SIG-M5 treated with dmso at 0.1 percent for 504 hours (cell line): ENCODE measurements around the gene CARD8.
"Not testable (repeated sequence)": the region's sequence is repeated elsewhere in the genome, so short reads cannot be mapped to it uniquely, and the experiment has no call there.

Source experiments
- DNase-seq: peaks from one replicate; lab custom pipeline; 2025; ENCODE audit not compliant: unreplicated experiment; lab: John Stamatoyannopoulos, UW

The CARD8 gene

DNA sequence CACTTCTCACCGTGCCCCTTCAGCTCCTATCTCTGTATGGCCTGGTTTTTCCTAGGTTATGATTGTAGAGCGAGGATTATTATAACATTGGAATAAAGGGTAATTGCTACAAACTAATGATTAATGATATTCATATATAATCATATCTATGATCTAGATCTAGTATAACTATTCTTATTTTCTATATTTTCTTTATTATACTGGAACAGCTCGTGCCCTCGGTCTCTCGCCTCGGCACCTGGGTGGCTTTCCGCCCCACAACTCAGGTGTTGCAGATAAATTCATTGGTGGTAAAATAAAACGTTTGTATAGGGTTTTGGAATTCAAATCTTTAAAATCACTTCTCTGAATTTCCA is 4.6 kb upstream of the CARD8 start:
- DNase-seq: not testable (repeated sequence)

DNA sequence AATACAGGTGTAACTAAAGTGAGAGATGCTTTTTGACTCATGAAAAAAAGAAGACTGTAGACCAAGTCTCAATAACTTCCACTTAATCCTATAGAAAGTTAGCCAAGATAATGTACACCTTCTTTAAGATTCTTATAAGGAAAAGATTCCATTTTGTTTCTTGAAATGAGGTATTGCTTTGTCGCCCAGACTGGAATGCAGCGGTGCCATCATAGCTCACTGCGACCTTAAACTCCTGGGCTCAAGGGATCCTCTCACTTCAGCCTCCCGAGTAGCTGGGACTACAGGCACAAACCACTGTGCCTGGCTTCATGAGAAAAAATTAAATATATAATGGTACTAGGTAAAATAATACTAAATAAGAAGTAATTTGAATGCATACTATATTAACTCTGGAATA is 3.3 kb upstream of the CARD8 start:
- not testable (repeated sequence) for DNase-seq

- DNase-seq: peak; percentile 31
Measured at GRCh38 chr19:48258350-48258749, 2.6 kb upstream of the CARD8 start.

DNA sequence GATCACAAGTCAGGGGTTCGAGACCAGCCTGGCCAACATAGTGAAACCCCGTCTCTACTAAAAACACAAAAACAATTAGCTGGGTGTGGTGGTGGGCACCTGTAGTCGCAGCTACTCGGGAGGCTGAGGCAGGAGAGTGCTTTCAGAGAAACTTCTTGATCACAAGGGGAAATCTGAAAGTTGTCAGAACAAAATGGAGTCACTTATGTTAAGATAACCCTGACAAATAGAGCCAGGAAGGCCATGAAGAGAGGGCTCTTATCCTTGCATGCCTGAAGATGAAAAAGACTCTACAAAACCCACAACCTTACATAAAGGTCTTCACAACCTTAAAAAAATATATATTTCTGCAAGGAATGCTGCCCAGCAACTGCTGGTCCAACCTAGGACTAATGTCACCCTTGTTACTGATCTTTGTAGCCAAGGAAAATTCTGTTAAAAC is 1.2 kb downstream of the CARD8 start:
- no peak for DNase-seq

DNA sequence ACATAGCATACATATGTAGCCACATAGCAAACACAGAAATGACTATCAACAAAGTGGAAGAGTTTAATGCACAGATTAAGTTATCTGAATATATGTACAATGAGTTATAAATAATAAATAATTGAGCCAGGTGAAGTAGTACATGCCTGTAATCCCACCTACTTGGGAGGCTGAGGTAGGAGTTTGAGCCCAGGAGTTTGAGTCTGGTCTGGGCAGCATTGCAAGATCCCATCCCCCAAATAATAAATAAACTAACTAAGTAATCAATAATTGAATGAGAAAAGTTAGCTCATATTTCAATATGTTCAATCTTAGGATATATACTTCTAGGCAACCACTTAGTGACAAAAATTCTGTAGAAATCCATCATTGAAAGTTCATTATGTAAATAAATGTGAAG is 1.7 kb downstream of the CARD8 start:
- DNase-seq: no peak

GRCh38 chr19:48252609-48253008 is 3.1 kb downstream of the CARD8 start:
- no peak for DNase-seq

DNA sequence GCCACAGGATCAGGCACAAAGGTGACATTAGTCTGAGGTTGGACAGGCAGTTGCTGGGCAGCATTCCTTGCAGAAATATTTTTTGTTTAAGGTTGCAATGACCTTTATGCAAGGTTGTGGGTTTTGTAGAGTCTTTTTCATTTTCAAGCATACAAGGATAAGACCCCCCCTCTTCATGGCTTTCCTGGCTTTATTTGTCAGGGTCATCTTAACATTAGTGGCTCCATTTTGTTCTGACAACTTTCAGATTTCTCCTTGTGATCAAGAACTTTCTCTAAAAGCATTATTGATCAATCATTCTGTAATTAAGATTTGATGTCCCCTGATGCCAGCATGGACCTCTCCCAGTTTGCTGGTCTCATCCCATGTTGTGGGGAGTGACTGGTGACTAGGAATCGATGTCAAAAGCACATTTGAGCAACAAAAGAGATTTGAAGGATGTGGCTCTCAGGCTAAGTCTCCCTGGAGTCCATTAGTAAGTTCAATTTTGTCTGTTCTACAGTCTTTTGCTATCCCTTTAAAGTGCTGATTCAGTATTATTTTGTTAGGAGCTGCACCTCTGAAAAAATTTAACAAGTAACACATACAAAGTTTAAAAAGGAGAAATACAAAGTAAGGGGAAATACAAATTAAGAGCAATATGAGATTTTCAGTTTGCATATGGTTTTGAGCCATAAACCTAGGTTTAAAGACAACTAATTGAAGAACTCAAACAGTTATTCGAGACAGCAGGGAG is 5.3 kb downstream of the CARD8 start:
- DNase-seq: no peak

- peak; percentile 92 for DNase-seq
Measured at GRCh38 chr19:48249502-48250014, 6.2 kb downstream of the CARD8 start.

GRCh38 chr19:48248081-48248833 is 7.5 kb downstream of the CARD8 start:
- DNase-seq: peak; percentile 17

- no peak for DNase-seq
Measured at GRCh38 chr19:48247212-48247611, 8.5 kb downstream of the CARD8 start.

DNA sequence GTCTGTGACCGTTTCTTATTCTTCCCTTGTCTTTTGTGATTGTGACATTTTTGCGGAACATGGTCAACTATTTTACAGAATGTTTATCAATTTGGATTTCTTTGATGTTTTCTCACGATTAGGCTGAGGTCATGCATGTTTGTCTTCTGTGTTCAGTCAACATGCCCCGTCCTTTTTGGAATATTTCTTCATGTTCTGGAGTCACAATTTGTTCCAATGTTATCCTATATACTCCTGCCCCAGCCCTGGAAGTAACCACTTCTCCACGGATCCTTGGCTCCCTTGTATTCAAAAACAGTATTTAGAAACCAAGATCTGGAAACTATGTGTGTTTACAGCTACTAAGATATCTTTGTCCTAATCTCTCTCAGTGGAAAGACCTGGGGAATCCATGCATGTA is 9.6 kb downstream of the CARD8 start:
- no peak for DNase-seq

DNA sequence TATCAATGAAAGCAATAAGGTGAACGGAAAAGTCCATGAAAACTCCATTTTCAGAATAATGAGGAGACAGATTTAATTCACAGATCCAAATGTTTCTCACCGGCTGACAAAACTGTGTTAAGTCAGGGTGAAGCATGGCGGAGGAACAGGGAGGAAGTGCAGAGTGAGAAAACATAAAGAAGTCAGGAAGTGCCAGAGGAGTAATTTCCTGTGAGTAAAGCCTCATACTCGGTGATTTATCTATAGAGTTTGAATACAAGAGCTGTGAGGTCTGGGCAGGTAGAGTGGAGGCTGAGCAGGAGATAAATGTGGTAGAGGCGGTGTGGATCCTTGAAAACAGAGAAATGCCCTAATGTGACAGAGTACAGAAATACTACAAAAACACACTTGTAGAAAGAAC is 11.4 kb downstream of the CARD8 start:
- no peak for DNase-seq

DNA sequence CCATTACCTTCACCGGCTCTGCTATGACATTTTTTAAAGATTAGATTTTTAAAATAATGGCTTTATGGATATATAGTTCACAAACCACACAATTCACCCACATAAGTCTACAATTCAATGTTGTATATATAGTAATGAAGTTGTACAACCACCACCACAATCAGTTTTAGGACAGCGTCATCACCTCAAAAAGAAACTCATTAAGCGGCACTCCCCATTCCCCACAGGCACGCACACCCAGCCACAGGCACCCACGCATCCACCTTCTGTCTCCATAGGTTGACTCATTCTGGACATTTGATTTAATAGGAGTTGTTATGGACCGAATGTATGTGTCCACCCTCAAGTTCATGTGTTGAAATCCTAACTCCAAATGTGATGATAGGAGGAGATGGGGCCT is 13.9 kb downstream of the CARD8 start:
- DNase-seq: not testable (repeated sequence)

DNA sequence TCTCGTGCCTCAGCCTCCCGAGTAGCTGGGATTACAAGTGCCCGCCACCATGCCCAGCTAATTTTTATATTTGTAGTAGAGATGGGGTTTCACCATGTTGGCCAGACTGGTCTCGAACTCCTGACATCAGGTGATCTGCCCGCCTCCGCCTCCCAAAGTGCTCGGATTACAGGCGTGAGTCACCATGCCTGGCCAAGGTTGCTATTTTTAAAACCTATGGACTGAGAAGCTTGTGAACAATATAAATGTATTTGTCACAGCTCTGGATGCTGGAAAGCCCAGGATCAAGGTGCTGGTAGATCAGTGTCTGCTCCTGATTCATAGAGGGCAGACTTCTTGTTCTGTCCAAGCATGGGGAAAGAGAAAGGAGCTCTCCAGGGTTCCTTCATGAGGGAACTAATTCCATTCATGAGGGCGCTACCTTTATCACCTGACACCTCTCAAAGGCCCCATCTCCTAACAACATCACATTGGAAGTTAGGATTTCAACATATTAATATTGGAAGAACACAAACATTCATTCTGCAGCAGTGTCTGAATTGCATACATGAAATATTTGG is 16.1 kb downstream of the CARD8 start:
- DNase-seq: no peak

- no peak for DNase-seq
Measured at GRCh38 chr19:48239120-48239519, 16.6 kb downstream of the CARD8 start.

DNA sequence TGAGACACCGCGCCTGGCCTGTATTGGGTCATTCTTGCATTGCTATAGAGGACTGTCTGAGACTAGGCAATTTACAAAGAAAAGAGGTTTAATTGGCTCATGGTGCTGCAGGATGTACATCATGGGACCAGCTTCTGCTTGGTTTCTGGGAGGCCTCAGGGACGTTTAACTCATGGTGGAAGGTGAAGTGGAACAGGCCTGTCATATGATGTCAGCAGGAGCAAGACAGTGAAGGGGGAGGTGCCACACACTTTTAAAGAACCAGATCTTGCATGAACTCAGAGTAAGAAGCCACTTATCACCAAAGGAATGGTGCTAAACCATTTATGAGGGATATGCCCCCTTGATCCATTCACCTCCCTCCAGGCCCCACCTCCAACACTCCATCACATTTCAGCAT is 18.7 kb downstream of the CARD8 start:
- no peak for DNase-seq

DNA sequence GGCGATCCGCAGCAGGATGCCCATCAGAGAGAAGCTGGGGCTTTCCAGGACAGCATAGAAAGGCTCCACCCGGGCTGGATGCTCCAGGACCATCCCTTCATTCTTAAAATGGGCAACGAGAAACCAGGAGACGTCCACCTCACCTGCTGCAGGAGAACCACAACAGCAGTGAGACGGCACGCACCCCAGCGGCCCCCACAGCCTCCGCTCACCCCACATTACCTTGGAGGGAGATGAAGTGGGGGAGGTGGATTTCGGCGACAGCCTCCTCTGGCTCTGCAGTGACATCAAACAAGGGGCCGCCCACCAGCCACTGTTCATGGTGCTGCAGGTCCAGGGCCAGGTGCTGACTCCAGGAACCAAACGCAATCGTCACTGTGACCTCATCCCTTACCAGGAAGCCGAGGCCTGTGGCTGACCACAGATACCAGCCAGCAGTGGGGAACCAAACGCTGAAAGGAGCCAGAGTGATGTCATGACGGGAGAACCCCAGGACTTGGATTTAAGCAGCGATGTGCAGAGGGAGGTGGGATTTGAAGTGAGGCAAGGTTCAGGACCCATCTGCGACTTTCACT is 25.1 kb downstream of the CARD8 start:
- DNase-seq: no peak

GRCh38 chr19:48221628-48222027 is 34.1 kb downstream of the CARD8 start:
- DNase-seq: no peak

- DNase-seq: not testable (repeated sequence)
Measured at GRCh38 chr19:48220784-48221183, 34.9 kb downstream of the CARD8 start.

DNA sequence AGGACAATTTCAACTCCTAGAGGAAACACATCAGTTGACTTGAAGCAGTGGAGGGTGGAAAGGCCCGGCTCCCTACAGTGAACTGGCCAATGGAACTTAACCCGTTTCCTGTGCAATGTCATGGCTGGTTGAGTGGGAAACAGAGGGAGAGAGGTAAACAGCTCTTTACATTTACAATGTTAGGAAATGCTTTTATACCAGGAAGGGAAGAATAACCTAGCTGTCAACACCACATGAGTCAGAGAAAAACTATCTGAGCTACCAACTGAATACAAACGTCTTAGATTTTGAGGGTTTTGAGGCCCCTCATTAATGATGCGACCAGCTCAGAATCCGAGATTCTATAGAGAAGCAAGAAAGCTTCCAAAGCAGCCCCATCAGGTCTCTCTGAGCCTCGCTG is 36.7 kb downstream of the CARD8 start:
- DNase-seq: no peak

DNA sequence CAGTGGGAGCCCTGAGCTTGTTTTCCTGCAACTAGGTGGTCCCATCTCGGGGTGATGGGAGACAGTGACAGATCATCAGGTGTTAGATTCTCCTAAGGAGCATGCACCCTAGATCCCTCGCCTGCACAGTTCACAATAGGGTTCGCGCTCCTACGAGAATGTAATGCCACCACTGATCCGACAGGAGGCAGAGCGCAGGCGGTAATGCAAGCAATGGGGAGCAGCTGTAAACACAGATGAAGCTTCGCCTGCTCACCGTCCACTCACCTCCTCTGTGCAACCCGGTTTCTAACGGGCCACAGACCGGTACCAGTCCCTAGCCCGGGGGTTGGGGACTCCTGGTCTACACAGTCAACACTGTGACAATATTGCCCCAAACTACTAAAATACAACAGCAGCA is 38.8 kb downstream of the CARD8 start:
- DNase-seq: no peak

DNA sequence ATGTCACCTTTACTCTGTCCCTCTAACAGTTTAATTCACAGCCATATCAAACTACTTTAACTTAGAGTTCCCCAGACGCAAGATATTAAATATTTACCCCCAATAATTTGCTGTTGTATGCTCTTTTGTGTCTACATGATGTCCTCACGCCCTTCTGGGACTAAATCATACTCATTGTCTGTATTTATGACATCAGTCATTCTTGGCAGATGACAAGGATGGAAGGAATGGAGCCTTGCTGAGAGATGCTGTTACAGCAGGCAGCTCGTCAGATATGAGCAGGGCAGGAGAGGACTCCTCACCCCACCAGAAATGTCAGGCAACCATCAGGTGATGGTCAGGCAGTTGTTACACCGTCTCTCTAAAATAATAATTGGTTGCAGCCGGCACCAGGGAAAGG is 41.8 kb downstream of the CARD8 start:
- DNase-seq: no peak
